Measurements from ENCODE around the gene ATP10D.

DNA sequence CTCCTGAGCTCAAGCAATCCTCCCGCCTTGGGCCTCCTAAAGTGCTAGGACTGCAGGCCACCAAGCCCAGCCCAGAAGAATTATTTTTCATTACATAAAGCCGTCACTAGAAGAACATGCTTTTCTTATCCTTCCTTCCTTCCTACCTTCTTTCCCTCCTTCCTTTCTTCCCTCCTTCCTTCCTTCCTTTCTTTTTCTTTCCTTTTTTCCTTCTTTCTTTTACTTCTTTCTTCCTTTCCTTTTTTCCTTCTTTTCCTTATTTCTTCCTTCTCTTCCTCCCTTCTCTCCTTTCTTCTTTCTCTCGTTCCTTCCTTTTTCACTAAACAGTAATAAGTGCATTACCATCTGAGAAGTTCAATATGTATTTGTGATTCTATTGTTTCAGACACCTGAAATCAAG, 121.4 kb downstream of the ATP10D start:
- TF ChIP-seq, protein P1, sequence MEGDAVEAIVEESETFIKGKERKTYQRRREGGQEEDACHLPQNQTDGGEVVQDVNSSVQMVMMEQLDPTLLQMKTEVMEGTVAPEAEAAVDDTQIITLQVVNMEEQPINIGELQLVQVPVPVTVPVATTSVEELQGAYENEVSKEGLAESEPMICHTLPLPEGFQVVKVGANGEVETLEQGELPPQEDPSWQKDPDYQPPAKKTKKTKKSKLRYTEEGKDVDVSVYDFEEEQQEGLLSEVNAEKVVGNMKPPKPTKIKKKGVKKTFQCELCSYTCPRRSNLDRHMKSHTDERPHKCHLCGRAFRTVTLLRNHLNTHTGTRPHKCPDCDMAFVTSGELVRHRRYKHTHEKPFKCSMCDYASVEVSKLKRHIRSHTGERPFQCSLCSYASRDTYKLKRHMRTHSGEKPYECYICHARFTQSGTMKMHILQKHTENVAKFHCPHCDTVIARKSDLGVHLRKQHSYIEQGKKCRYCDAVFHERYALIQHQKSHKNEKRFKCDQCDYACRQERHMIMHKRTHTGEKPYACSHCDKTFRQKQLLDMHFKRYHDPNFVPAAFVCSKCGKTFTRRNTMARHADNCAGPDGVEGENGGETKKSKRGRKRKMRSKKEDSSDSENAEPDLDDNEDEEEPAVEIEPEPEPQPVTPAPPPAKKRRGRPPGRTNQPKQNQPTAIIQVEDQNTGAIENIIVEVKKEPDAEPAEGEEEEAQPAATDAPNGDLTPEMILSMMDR (conservative IDR thresholded peaks at IDR 0.05; ENCODE audit: low read depth, low read length), result no peak
- no peak for TF ChIP-seq EZH2phosphoT487 (IDR thresholded peaks at IDR 0.05; ENCODE audit: borderline replicate concordance, low read length)
